ENCODE data around the gene GLP1R. TPM values are rescaled to one million over a fixed set of nuclear protein-coding genes. Genes with fewer than 3 reads are reported as not detected.

The GLP1R gene
- polyA plus RNA-seq, 1 donor from 2014 or later: 0.06 TPM

DNA sequence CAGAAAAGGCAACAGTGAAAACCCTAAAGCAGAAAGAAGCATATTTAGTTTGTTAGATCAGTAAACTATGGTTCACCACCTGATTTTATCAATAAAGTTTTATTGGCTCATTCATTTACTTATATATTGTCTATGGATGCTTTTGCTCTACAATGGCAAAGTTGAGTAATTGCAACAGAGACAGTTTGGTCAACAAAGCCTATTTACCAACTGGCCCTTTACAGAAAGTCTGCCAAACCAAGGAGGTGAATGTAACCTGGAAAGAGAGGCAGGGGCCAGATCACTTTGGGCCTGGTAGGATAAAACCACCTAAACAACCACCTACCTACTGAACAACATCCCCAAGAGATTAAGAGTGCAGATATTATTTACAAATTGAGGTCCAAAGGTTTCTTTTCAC, 47.0 kb downstream of the GLP1R start:
- Histone ChIP-seq H4K20me1 (ENCODE audit: insufficient read depth) (no peaks in the 10 kb centered on the region), H3K79me2 (replicated peaks; ENCODE audit: insufficient read depth, low read length) (no peaks in the 10 kb centered on the region), H3K36me3 (ENCODE audit: insufficient read depth, low read length) (no peaks in the 10 kb centered on the region), H3K27me3 (ENCODE audit: insufficient read depth, low read depth, low read length) (no peaks in the 10 kb centered on the region), H3K9me2 (ENCODE audit: insufficient read depth, low read length) (no peaks in the 10 kb centered on the region), H3K4me2 (ENCODE audit: low read length) (no peak overlapping the region), H3F3A (ENCODE audit: insufficient read depth, low read length, poor library complexity, severe bottlenecking) (no peaks in the 10 kb centered on the region), H3K9ac (ENCODE audit: low read length) (no peak overlapping the region), H3K27ac (ENCODE audit: low read length) (no peak overlapping the region), H3K4me3 (ENCODE audit: low read length) (no peak overlapping the region), H2AFZ (ENCODE audit: low read depth, low read length) (no peak overlapping the region), H3K9me3 (ENCODE audit: low read length) (no peaks in the 10 kb centered on the region)
- TF ChIP-seq POLR2AphosphoS5 (IDR thresholded peaks at IDR 0.05) (no peak), SMC3 (conservative IDR thresholded peaks at IDR 0.05; ENCODE audit: poor library complexity) (no peak), MXI1 (conservative IDR thresholded peaks at IDR 0.05; ENCODE audit: poor library complexity, severe bottlenecking) (no peak), TAF1 (IDR thresholded peaks at IDR 0.05; ENCODE audit: low read depth) (no peak), EP300 (conservative IDR thresholded peaks at IDR 0.05; ENCODE audit: poor library complexity, severe bottlenecking) (no peak), EZH2 (IDR thresholded peaks at IDR 0.05; ENCODE audit: borderline replicate concordance, insufficient read depth, low read length, poor library complexity, severe bottlenecking) (no peak), RAD21 (conservative IDR thresholded peaks at IDR 0.05) (no peak)
- TF ChIP-seq, protein P1, sequence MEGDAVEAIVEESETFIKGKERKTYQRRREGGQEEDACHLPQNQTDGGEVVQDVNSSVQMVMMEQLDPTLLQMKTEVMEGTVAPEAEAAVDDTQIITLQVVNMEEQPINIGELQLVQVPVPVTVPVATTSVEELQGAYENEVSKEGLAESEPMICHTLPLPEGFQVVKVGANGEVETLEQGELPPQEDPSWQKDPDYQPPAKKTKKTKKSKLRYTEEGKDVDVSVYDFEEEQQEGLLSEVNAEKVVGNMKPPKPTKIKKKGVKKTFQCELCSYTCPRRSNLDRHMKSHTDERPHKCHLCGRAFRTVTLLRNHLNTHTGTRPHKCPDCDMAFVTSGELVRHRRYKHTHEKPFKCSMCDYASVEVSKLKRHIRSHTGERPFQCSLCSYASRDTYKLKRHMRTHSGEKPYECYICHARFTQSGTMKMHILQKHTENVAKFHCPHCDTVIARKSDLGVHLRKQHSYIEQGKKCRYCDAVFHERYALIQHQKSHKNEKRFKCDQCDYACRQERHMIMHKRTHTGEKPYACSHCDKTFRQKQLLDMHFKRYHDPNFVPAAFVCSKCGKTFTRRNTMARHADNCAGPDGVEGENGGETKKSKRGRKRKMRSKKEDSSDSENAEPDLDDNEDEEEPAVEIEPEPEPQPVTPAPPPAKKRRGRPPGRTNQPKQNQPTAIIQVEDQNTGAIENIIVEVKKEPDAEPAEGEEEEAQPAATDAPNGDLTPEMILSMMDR (IDR thresholded peaks at IDR 0.05; ENCODE audit: poor library complexity, severe bottlenecking): no peak
- TF ChIP-seq, protein P2, sequence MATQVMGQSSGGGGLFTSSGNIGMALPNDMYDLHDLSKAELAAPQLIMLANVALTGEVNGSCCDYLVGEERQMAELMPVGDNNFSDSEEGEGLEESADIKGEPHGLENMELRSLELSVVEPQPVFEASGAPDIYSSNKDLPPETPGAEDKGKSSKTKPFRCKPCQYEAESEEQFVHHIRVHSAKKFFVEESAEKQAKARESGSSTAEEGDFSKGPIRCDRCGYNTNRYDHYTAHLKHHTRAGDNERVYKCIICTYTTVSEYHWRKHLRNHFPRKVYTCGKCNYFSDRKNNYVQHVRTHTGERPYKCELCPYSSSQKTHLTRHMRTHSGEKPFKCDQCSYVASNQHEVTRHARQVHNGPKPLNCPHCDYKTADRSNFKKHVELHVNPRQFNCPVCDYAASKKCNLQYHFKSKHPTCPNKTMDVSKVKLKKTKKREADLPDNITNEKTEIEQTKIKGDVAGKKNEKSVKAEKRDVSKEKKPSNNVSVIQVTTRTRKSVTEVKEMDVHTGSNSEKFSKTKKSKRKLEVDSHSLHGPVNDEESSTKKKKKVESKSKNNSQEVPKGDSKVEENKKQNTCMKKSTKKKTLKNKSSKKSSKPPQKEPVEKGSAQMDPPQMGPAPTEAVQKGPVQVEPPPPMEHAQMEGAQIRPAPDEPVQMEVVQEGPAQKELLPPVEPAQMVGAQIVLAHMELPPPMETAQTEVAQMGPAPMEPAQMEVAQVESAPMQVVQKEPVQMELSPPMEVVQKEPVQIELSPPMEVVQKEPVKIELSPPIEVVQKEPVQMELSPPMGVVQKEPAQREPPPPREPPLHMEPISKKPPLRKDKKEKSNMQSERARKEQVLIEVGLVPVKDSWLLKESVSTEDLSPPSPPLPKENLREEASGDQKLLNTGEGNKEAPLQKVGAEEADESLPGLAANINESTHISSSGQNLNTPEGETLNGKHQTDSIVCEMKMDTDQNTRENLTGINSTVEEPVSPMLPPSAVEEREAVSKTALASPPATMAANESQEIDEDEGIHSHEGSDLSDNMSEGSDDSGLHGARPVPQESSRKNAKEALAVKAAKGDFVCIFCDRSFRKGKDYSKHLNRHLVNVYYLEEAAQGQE (IDR thresholded peaks at IDR 0.05; ENCODE audit: borderline replicate concordance): no peak

DNA sequence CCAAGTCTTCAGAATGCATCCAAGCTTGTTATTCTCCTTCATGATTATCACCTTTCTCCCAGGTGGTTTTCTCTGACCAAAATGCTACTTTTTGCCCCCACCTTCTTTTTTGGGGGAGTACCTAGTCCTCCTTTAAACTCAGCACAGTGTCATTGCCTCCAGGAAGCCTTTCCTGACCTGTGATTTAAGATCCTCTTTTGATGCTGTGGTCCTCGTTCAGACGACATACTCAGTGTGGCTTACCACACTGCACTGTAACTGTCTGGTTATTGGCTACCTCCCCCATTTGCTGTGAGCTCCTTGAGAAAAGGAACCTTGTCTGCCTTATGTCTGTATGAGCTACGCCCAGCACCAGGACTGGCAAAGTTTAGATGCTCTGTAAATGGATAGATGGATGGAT, 51.8 kb downstream of the GLP1R start:
- H3K4me3 ChIP-seq (ENCODE audit: low read length): no peak overlapping the region
- H3K9ac ChIP-seq (ENCODE audit: low read length): no peak overlapping the region
- H3K27ac ChIP-seq (ENCODE audit: low read length): no peak overlapping the region
- H3K27me3 ChIP-seq (ENCODE audit: insufficient read depth, low read depth, low read length): no peaks in the 10 kb centered on the region
- H2AFZ ChIP-seq (ENCODE audit: low read depth, low read length): no peak overlapping the region
- no peaks in the 10 kb centered on the region for H3K9me2 ChIP-seq (ENCODE audit: insufficient read depth, low read length)
- TF ChIP-seq POLR2AphosphoS5 (IDR thresholded peaks at IDR 0.05) (no peak), TAF1 (IDR thresholded peaks at IDR 0.05; ENCODE audit: low read depth) (no peak), SMC3 (conservative IDR thresholded peaks at IDR 0.05; ENCODE audit: poor library complexity) (no peak), MXI1 (conservative IDR thresholded peaks at IDR 0.05; ENCODE audit: poor library complexity, severe bottlenecking) (no peak), EP300 (conservative IDR thresholded peaks at IDR 0.05; ENCODE audit: poor library complexity, severe bottlenecking) (no peak), RAD21 (conservative IDR thresholded peaks at IDR 0.05) (no peak), EZH2 (IDR thresholded peaks at IDR 0.05; ENCODE audit: borderline replicate concordance, insufficient read depth, low read length, poor library complexity, severe bottlenecking) (no peak)
- TF ChIP-seq, protein P2 (IDR thresholded peaks at IDR 0.05; ENCODE audit: borderline replicate concordance): no peak
- TF ChIP-seq, protein P1 (IDR thresholded peaks at IDR 0.05; ENCODE audit: poor library complexity, severe bottlenecking): no peak
- H3F3A ChIP-seq (ENCODE audit: insufficient read depth, low read length, poor library complexity, severe bottlenecking): no peaks in the 10 kb centered on the region
- peaks cover 5% of the 10 kb centered on the region for H3K36me3 ChIP-seq (ENCODE audit: insufficient read depth, low read length)
- H4K20me1 ChIP-seq (ENCODE audit: insufficient read depth): no peaks in the 10 kb centered on the region
- no peak overlapping the region for H3K4me2 ChIP-seq (ENCODE audit: low read length)
- no peaks in the 10 kb centered on the region for H3K79me2 ChIP-seq (replicated peaks; ENCODE audit: insufficient read depth, low read length)
- H3K9me3 ChIP-seq (ENCODE audit: low read length): no peaks in the 10 kb centered on the region

All from neural cell (in vitro differentiated cells).